ENCODE measurements around the gene ADGRV1. TPM values are rescaled to one million over a fixed set of nuclear protein-coding genes. Genes with fewer than 3 reads are reported as not detected.
"Not testable (repeated sequence)": the region's sequence is repeated elsewhere in the genome, so short reads cannot be mapped to it uniquely, and the experiment has no call there.

The ADGRV1 gene
- total RNA-seq, 1 donor = 0.18 TPM

DNA sequence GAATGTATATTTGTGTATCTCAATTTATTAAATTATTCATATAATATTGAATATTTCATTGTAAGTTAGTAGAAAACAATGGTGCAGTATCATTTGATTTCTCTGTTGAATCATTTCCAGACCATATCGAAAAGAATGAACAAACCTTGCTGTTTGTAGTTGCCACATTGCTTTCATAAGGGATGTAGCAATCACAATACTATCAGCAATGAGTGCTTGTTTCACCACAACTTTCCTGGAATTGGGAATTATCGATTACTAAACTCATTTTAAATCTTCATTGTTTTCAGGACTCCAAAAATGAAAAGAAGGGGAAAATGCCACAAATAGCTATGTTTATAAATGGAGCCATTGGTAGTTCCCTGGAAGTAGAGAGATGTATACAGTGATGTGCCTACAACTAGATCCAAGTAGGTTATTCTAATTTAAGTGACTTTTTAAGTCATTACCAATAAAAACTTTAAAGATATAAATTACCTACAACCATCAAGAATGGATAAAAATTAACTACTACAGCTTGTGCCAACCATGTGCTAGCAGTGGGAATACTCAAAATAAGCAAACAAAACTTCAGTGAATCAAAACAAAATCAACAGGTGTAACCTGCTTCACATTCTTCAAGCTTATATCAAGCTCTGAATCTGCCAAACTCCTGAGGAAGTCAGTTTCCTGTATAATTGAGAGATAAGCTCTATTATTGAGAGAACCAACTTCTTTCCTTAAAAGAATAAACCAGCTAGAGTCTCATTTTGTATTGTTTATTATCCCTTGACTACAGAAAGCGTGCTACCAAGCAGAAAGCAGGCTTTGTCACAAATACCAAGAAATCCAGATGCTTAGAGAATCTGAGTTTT is 358.6 kb downstream of the ADGRV1 start:
- DNase-seq (ENCODE audit: low read depth) = no peak
- H3K4me3 ChIP-seq (ENCODE audit: low read depth, low read length) = no peak overlapping the region
- TF ChIP-seq, protein P1, sequence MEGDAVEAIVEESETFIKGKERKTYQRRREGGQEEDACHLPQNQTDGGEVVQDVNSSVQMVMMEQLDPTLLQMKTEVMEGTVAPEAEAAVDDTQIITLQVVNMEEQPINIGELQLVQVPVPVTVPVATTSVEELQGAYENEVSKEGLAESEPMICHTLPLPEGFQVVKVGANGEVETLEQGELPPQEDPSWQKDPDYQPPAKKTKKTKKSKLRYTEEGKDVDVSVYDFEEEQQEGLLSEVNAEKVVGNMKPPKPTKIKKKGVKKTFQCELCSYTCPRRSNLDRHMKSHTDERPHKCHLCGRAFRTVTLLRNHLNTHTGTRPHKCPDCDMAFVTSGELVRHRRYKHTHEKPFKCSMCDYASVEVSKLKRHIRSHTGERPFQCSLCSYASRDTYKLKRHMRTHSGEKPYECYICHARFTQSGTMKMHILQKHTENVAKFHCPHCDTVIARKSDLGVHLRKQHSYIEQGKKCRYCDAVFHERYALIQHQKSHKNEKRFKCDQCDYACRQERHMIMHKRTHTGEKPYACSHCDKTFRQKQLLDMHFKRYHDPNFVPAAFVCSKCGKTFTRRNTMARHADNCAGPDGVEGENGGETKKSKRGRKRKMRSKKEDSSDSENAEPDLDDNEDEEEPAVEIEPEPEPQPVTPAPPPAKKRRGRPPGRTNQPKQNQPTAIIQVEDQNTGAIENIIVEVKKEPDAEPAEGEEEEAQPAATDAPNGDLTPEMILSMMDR (IDR thresholded peaks at IDR 0.05; ENCODE audit: insufficient read depth, low read length) = no peak

DNA sequence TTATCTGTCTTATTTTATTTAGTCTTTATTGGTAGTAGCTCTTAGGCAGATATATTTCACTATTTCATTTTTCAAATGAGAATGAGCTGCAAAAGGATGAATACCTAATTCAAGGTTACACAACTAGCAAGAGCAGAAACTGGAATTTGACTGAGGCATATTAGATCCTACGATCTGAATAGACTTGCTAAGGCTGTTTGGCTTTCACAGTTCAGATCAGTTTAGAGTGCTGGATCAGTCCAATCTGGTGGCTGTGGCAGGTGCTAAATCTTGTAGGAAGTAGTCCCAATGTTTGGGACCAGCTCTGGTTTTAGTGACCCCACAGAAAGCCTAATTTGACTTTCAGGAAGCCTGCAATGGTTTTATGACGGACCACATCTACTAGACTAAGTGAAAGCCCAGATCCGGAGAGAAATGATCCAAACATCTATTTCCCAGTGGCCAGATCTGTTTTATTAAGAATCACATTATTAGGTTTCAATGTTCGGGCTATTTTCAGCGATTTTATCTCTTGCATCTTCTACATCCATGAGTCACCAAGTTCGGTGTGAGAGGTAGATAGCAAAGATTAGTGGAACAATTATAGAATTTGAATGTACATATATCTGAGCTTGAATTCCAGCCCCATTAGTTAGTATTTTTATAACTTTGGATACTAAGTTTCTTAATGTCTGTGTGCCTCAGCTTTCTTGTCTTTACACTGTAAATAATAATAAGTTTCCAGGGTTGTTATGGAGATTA is 359.5 kb downstream of the ADGRV1 start:
- H3K4me3 ChIP-seq (ENCODE audit: low read depth, low read length) = no peak overlapping the region
- TF ChIP-seq, protein P1 (IDR thresholded peaks at IDR 0.05; ENCODE audit: insufficient read depth, low read length) = no peak
- no peak for DNase-seq (ENCODE audit: low read depth)

DNA sequence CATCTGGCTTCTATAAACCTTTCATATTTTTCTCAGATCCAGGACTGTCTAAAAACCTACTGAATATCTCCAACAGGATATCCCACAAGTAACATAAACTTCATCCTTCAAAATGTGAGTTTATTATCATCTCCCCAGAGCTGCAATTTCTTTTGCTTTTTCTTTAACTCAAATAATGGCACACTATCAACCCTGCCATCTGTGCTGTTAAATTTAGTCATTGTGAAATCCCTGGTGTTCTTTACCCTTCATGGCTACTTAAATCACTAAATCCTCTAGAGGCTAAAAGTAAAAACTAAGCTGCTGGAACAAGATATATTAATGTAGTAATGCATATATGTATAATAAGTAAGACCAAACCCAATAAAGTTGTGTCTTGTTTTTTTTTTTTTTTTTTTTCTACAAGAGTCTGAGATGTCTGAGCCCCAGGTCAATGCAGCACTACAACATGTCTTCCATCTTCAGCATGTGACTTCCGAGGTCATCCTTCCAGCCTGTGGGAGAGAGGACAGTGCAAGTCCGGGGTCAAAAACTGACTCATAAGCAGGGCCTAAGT is 362.9 kb downstream of the ADGRV1 start:
- TF ChIP-seq, protein P1 (IDR thresholded peaks at IDR 0.05; ENCODE audit: insufficient read depth, low read length) = no peak
- H3K4me3 ChIP-seq (ENCODE audit: low read depth, low read length) = no peak overlapping the region
- no peak for DNase-seq (ENCODE audit: low read depth)

DNA sequence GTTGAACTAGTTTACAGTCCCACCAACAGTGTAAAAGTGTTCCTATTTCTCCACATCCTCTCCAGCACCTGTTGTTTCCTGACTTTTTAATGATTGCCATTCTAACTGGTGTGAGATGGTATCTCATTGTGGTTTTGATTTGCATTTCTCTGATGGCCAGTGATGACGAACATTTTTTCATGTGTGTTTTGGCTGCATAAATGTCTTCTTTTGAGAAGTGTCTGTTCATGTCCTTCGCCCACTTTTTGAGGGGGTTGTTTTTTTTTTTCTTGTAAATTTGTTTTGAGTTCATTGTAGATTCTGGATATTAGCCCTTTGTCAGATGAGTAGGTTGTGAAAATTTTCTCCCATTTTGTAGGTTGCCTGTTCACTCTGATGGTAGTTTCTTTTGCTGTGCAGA is 365.6 kb downstream of the ADGRV1 start:
- DNase-seq (ENCODE audit: low read depth); H3K4me3 ChIP-seq (ENCODE audit: low read depth, low read length): not testable (repeated sequence)

DNA sequence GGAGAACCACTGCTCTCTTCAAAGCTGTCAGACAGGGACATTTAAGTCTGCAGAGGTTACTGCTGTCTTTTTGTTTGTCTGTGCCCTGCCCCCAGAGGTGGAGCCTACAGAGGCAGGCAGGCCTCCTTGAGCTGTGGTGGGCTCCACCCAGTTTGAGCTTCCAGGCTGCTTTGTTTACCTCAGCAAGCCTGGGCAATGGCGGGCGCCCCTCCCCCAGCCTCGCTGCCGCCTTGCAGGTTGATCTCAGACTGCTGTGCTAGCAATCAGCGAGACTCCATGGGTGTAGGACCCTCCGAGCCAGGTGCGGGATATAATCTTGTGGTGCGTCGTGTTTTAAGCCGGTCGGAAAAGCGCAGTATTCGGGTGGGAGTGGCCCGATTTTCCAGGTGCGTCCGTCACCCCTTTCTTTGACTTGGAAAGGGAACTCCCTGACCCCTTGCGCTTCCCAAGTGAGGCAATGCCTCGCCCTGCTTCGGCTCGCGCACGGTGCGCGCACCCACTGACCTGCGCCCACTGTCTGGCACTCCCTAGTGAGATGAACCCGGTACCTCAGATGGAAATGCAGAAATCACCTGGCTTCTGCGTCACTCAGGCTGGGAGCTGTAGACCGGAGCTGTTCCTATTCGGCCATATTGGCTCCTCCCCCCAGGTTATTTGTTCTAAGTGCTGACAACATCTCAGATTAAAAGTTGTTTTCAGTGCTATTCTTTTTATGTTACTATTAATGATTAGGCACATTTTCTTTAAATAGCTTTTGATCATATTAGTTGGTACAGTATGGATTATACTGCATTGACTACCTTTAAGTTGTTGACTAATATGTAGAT is 370.6 kb downstream of the ADGRV1 start:
- DNase-seq (ENCODE audit: low read depth); H3K4me3 ChIP-seq (ENCODE audit: low read depth, low read length): not testable (repeated sequence)

DNA sequence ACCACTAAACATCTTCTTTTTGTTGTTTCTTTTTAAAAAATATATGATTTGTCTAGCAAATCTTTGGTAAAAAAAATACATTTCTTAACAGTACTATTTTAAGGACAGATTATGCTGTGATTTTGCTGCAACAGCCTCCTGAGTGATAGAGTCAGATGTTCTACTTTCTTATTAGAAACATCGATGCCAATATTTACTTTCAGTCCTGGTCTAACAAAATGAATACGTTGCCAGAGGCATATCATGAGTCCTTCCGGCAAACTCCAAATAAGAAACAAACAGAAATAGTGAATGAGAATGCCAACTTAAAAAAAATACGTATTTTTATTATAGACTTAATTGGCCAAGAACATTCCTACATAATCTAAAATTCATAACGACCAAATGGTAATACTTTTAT is 371.5 kb downstream of the ADGRV1 start:
- no peak for DNase-seq (ENCODE audit: low read depth)
- TF ChIP-seq, protein P1 (IDR thresholded peaks at IDR 0.05; ENCODE audit: insufficient read depth, low read length) = no peak
- no peak overlapping the region for H3K4me3 ChIP-seq (ENCODE audit: low read depth, low read length)

DNA sequence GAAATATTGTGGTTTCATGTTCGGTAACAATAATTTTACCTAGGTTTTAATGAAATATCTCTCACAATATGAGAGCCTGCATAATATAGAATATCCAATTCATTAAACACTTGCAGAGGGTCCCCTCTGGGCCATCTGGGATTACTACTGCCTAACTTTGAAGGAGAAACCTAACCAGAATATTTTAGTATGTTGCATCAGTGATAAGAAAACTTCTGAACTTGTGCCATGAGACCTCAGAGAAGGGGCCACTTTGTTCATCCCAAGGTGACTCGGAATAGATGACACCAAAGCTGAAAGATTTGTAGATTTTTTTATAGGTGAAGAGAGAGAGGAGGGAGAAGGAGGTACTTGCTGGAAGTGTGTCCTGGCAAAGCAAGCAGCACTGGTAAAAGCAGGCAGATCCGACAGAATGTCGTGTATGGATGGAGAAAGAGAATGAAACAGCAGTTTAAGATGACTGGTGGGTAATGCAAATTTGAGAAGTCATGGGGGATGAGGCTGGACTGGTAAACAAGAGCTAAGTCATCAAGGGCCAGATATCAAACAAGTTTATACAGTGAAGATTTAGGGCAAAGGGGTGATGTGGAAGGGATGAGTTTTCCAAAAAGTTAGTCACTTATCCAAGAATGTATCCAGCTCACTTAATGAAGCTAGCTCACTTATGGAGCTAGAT is 372.3 kb downstream of the ADGRV1 start:
- H3K4me3 ChIP-seq (ENCODE audit: low read depth, low read length) = no peak overlapping the region
- TF ChIP-seq, protein P1 (IDR thresholded peaks at IDR 0.05; ENCODE audit: insufficient read depth, low read length) = no peak
- no peak for DNase-seq (ENCODE audit: low read depth)
